IPS DF 4.7 (cell line): ENCODE measurements around the gene APOC1.

Experiments used
- DNase-seq: peaks from one replicate; pipeline ENCODE4 v3.0.0-alpha.2; 2013; ENCODE audit warnings: low spot score; ENCODE audit errors: extremely low read depth

Gene APOC1

GRCh38 chr19:44955505-44956439, 41.4 kb downstream of the APOC1 start:
- DNase-seq, result no peak

GRCh38 chr19:44957526-44957925, 43.1 kb downstream of the APOC1 start:
- no peak for DNase-seq

DNA sequence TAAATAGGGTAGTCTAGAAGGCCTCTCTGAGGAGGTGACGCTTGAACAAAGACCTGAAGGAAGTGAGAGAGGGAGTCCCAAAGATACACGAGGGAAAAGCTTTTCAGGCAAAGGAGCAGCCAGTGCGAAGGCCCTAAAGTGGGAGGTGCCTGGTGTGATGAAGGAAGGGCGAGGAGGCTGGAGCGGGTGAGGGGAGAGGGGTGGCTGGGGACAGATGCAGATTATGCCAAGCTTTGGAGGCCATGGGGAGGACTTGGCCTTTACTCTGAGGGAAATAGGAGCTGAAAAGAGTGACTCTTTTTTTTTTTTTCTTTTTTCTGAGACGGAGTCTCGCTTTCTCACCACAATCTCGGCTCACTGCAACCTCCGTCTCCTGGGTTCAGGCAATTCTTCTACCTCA, 43.7 kb downstream of the APOC1 start:
- DNase-seq, result no peak

DNA sequence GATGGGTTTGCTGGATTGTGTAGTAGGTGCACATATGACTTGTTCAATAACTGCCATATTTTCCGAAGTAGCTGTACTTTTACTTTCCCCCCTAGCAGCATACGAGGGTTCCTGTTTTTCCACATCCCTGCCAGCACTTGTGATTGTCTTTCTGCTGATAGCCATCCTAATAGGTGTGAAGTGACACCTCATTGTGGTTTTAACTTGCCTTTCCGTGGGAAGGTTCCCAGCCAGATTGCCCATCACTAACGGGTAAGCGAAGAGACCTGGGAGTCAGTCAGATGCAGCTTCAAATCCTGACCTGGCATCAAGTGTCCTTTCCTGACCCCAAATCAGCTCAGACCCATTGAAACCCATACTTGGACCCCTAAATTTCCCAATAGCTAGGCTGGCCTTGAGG, 45.3 kb downstream of the APOC1 start:
- DNase-seq, result no peak

GRCh38 chr19:44960906-44961728, 46.7 kb downstream of the APOC1 start:
- no peak for DNase-seq

DNA sequence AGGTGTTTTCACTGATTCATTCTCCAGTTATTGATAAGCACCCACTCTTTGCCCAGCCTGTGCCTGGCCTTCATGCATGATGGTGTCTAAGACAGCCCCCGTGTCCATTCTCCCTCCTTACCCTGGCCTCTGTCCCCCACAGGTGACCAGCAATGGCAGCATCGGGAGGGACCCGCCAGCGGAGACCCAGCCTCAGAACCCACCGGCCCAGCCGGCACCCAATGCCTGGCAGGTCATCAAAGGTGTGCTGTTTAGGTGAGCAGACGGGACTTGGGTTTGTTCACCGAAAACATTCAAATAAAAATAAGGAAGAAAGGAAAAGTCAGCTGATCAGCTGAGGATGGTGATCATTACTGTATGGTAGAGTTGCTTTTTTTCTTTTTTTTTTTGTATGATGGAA, 47.4 kb downstream of the APOC1 start:
- no peak for DNase-seq

- no peak for DNase-seq
Measured at GRCh38 chr19:44968118-44968517, 53.7 kb downstream of the APOC1 start.

DNA sequence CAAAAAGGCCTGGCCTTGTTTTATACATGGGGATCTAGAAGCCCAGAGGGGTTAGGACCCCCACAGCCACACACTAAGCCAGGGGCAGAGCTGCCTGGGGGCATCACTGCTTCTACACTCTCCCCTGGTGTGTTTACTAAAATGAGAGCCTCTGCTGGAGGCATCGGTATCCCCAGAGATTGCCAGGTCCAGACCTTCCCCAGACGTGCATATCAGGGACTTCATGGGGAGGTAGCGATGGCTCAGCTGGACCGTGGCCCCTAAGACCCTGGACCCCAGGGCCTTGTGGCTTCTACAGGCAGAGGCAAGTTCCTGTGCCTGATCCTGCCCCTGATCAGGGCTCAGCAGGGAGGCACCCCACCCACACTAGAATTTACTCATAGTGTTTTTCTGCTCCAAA, 54.3 kb downstream of the APOC1 start:
- DNase-seq, result no peak
